PC-3 (cell line): ENCODE results near the gene FHIP2A.

Experiments
- CTCF ChIP-seq: fragments of 300-600 bp; sonication (generic); conservative IDR thresholded peaks from 2 replicates; pipeline ENCODE4 v1.5.1; 2017; ENCODE audit warnings: antibody characterized with exemption, low read depth, mild to moderate bottlenecking, low read length
- EZH2 ChIP-seq: fragments of 300-600 bp; sonication (generic); IDR thresholded peaks from one replicate; pipeline ENCODE4 v1.6.1; 2017; ENCODE audit warnings: antibody characterized with exemption, mild to moderate bottlenecking, low read length; ENCODE audit not compliant: unreplicated experiment
- EZH2phosphoT487 ChIP-seq: fragments of 300-600 bp; sonication (generic); IDR thresholded peaks from 2 replicates; pipeline ENCODE4 v1.6.1; 2018; ENCODE audit warnings: mild to moderate bottlenecking, antibody characterized with exemption, low read length, borderline replicate concordance

DNA sequence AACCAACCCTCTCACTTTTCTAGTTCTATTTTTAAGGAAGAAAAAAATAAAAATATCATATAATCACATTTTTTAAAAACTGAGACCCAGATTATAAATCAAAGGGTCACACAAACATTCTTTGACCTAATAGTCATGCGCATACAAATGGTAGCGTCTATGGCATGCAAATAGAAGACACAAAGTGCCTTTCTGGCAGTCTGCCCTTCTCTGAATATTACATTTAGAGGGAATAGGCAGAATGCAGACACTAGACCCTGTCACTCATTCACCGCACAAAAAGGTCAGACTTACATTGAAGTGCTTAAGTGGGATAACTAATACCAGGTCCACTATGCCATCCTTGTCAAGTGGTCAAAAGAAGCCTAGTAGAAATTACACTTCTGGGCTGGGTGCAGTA is 26.5 kb upstream of the FHIP2A start:
- TF ChIP-seq CTCF (no peak), EZH2 (no peak), EZH2phosphoT487 (no peak)
